Stimulated activated CD4-positive, alpha-beta T cell treated with anti-CD3 and anti-CD28 coated beads, Interleukin-1b, Interleukin-23, amount 100 ng/mL, for 48 hours (primary cell): ENCODE data around the gene GMEB2.

ENCODE experiments used
- DNase-seq: peaks from one replicate; pipeline ENCODE4 v3.0.0-alpha.2; 2020

The GMEB2 gene

GRCh38 chr20:63568986-63569949 lies 57.6 kb downstream of the GMEB2 start:
- no peak for DNase-seq

GRCh38 chr20:63568170-63568981 lies 58.5 kb downstream of the GMEB2 start:
- DNase-seq: no peak

- DNase-seq: peak; percentile 51
Observed at GRCh38 chr20:63567386-63568169, 59.3 kb downstream of the GMEB2 start.

GRCh38 chr20:63567136-63567385 lies 59.8 kb downstream of the GMEB2 start:
- no peak for DNase-seq

- no peak for DNase-seq
Observed at GRCh38 chr20:63566395-63567135, 60.3 kb downstream of the GMEB2 start.

- no peak for DNase-seq
Observed at GRCh38 chr20:63565699-63566335, 61.1 kb downstream of the GMEB2 start.

- no peak for DNase-seq
Observed at GRCh38 chr20:63565021-63565698, 61.7 kb downstream of the GMEB2 start.

- no peak for DNase-seq
Observed at GRCh38 chr20:63564036-63564810, 62.7 kb downstream of the GMEB2 start.

GRCh38 chr20:63563225-63563935 lies 63.5 kb downstream of the GMEB2 start:
- DNase-seq: no peak

- no peak for DNase-seq
Observed at GRCh38 chr20:63562461-63563224, 64.3 kb downstream of the GMEB2 start.

GRCh38 chr20:63561624-63562396 lies 65.1 kb downstream of the GMEB2 start:
- no peak for DNase-seq

- no peak for DNase-seq
Observed at GRCh38 chr20:63560856-63561609, 65.9 kb downstream of the GMEB2 start.

- DNase-seq: no peak
Observed at GRCh38 chr20:63560333-63560805, 66.5 kb downstream of the GMEB2 start.

- peak; percentile 67 for DNase-seq
Observed at GRCh38 chr20:63559485-63560332, 67.2 kb downstream of the GMEB2 start.

- no peak for DNase-seq
Observed at GRCh38 chr20:63558804-63559484, 68.0 kb downstream of the GMEB2 start.

GRCh38 chr20:63557481-63557891 lies 69.4 kb downstream of the GMEB2 start:
- no peak for DNase-seq
